ENCODE results near the gene LIN7B. TPM values are rescaled to one million over a fixed set of nuclear protein-coding genes. Genes with fewer than 3 reads are reported as not detected.

LIN7B gene
- total RNA-seq, 4 donors from 2014 or later, result 25.7 to 97.9 (median 34.0) TPM

DNA sequence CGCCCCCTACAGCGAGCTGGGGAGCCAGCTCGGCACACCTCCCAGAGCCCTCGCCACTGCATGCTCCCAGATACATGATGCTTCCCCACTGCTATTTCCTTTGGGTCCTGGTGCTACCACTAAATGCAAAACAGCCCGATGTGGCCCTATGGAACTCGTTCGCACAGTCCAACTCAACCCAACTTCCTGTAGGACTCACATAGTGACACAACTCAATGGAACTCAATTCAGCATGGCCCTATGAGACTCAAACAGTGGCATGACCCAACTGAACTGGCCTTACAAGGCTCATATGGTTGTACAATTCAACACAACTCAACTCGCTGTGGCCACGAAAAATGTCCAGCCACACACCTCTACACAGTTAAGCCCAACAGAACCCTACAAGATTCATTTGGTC is 45.1 kb upstream of the LIN7B start:
- no peak for ATAC-seq
- Histone ChIP-seq H3K4me1 (peaks cover 38 to 62% of the 10 kb centered on the region in 2 donors), H3K4me3 (no peak overlapping the region), H3K36me3 (no peaks in the 10 kb centered on the region), H3K9me3 (no peaks in the 10 kb centered on the region), H3K27me3 (peaks cover 0 to 2% (median 0%) of the 10 kb centered on the region in 3 donors), H3K27ac (peak overlapping the region; percentile 23 to 95 (median 90))
- in situ Hi-C loops (cut with MboI; ENCODE audit: low sequenced_read_pairs in 4 of 4) (no loop called here), intact Hi-C loops (cut with DNase I; ENCODE audit: low total_unique reads) (no loop called here)
- TF ChIP-seq CTCF (IDR thresholded peaks at IDR 0.05 in 4 of 5, conservative IDR thresholded peaks at IDR 0.05 in 1 of 5), result no peak
- TF ChIP-seq POLR2A (IDR thresholded peaks at IDR 0.05), result no peak
- DNase-seq, result no peak

GRCh38 chr19:49070416-49070815 is 43.8 kb upstream of the LIN7B start:
- ATAC-seq, result no peak
- H3K4me3 ChIP-seq, result no peak overlapping the region
- H3K27me3 ChIP-seq, result peaks cover 0 to 2% (median 0%) of the 10 kb centered on the region in 3 donors
- TF ChIP-seq CTCF (IDR thresholded peaks at IDR 0.05 in 4 of 5, conservative IDR thresholded peaks at IDR 0.05 in 1 of 5), result no peak
- TF ChIP-seq POLR2A (IDR thresholded peaks at IDR 0.05), result no peak
- H3K27ac ChIP-seq, result peak overlapping the region; percentile 87 to 95 (median 92)
- H3K36me3 ChIP-seq, result no peaks in the 10 kb centered on the region
- no peaks in the 10 kb centered on the region for H3K9me3 ChIP-seq
- intact Hi-C loops (cut with DNase I; ENCODE audit: low total_unique reads) (loop anchor here (5.0 kb wide), 2 partner anchors 78 to 1958 kb away; partner anchors contain the start of genes GYS1, RUVBL2 and ZC3H4), in situ Hi-C loops (cut with MboI; ENCODE audit: low sequenced_read_pairs in 4 of 4) (no loop called here)
- DNase-seq, result no peak
- peaks cover 37 to 53% of the 10 kb centered on the region in 2 donors for H3K4me1 ChIP-seq

DNA sequence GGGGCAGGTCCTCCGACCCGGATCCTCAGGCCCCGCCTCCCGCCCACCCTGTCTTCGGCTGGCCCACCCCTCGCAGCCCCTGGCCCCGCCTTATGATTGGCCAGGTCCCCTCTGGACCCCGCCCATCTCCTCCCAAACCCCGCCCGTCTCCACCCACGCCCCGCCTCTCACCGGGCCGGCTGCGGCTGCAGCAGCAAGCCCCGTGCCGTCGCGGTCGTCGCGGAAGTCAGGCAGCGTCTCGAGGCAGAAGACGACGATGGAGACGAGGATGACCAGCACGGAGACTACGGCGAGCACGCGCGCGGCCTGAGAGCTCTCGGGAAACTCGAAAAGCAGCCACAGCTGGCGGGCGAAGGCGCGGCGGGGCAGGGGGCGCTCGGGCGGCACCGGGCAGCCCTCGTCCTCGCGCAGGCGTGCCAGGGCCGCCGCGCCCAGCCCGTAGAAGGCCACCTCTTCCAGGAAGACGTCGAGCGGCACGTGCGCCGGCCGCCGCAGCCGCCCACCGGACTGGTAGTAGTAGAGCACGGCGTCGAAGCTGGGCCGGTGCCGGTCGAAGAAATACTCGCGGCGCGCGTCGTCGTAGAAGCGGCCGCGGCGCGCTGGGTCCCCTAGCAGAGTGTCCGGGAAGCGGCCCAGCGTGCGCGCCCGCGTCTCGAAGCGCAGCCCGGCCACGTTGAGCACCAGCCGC is 42.2 kb upstream of the LIN7B start:
- peaks cover 23 to 37% of the 10 kb centered on the region in 2 donors for H3K4me1 ChIP-seq
- TF ChIP-seq POLR2A (IDR thresholded peaks at IDR 0.05) (no peak), CTCF (IDR thresholded peaks at IDR 0.05 in 4 of 5, conservative IDR thresholded peaks at IDR 0.05 in 1 of 5) (no peak)
- peak overlapping the region; percentile 38 to 53 (median 52) for H3K4me3 ChIP-seq
- no peaks in the 10 kb centered on the region for H3K27me3 ChIP-seq
- in situ Hi-C loops (cut with MboI; ENCODE audit: low sequenced_read_pairs in 4 of 4) (no loop called here), intact Hi-C loops (cut with DNase I; ENCODE audit: low total_unique reads) (loop anchor here (5.0 kb wide), 2 partner anchors 80 to 1960 kb away; partner anchors contain the start of genes GYS1, RUVBL2 and ZC3H4)
- DNase-seq (peak in 1 of 2 donors; percentile 50), ATAC-seq (peak; percentile 14 to 20)
- peak overlapping the region; percentile 87 to 95 (median 92) for H3K27ac ChIP-seq
- H3K9me3 ChIP-seq, result no peaks in the 10 kb centered on the region
- H3K36me3 ChIP-seq, result no peaks in the 10 kb centered on the region

- intact Hi-C loops (cut with DNase I; ENCODE audit: low total_unique reads) (loop anchor here (1.0 to 5.0 kb wide), 4 partner anchors 17 to 1961 kb away; partner anchors contain the start of genes GYS1, RUVBL2 and ZC3H4), in situ Hi-C loops (cut with MboI; ENCODE audit: low sequenced_read_pairs in 4 of 4) (no loop called here)
- no peaks in the 10 kb centered on the region for H3K36me3 ChIP-seq
- no peaks in the 10 kb centered on the region for H3K9me3 ChIP-seq
- peaks cover 14 to 24% of the 10 kb centered on the region in 2 donors for H3K4me1 ChIP-seq
- peak; percentile 46 to 49 for TF ChIP-seq POLR2A (IDR thresholded peaks at IDR 0.05)
- TF ChIP-seq CTCF (IDR thresholded peaks at IDR 0.05 in 4 of 5, conservative IDR thresholded peaks at IDR 0.05 in 1 of 5), result peak; percentile 27 to 60 (median 55)
- peak overlapping the region; percentile 85 to 95 (median 92) for H3K27ac ChIP-seq
- ATAC-seq, result peak; percentile 72 to 80
- DNase-seq, result peak; percentile 47 to 86
- peak overlapping the region; percentile 14 to 52 (median 48) for H3K4me3 ChIP-seq
- H3K27me3 ChIP-seq, result no peaks in the 10 kb centered on the region
Measured at GRCh38 chr19:49073514-49074378, 40.4 kb upstream of the LIN7B start.
